Common myeloid progenitor, CD34-positive (primary cell): ENCODE data around the gene SMIM36.
"Not testable (repeated sequence)": the region's sequence is repeated elsewhere in the genome, so short reads cannot be mapped to it uniquely, and the experiment has no call there.

ENCODE experiments used
- CTCF ChIA-PET: fragments of 350-600 bp; sonication (Branson Sonifier 250); formaldehyde crosslinking; loops from one replicate; lab custom pipeline; 2021; ENCODE audit warnings: antibody characterized with exemption; lab: Charles Lee
- POLR2A ChIA-PET: fragments of 350-600 bp; sonication (Branson Sonifier 250); formaldehyde crosslinking; loops from one replicate; lab custom pipeline; 2021; ENCODE audit warnings: antibody characterized with exemption; lab: Charles Lee
- DNase-seq, 3 donors: peaks; one replicate each; pipeline versions ENCODE4 v3.0.0 to v3.0.0-alpha.2; 2013
- H3K27ac ChIP-seq, 2 experiments: 1 replicate in 1 of 2; 2 replicates in 1 of 2; pipeline ENCODE4 v1.7.0; 2013; ENCODE audit warnings: inconsistent platforms in 2 of 2, low read length in 2 of 2, mild to moderate bottlenecking in 2 of 2, low read depth in 1 of 2, moderate library complexity in 1 of 2; ENCODE audit not compliant: severe bottlenecking in 2 of 2, insufficient read depth in 1 of 2, poor library complexity in 1 of 2
- H3K27me3 ChIP-seq, 5 experiments: replicated peaks in 2 of 5; 1 replicate in 3 of 5; 2 replicates in 2 of 5; pipeline versions ENCODE4 v1.6.1 to v1.7.0; 2013; ENCODE audit warnings: low read length in 4 of 5, mild to moderate bottlenecking in 2 of 5, moderate library complexity in 2 of 5, inconsistent platforms in 1 of 5; ENCODE audit not compliant: insufficient read depth in 5 of 5, control insufficient read depth in 4 of 5
- H3K36me3 ChIP-seq, 4 experiments: 1 replicate in 2 of 4; 2 replicates in 2 of 4; pipeline versions ENCODE4 v1.6.1 to v1.7.0; 2013; ENCODE audit warnings: low read length in 3 of 4, control low read depth in 1 of 4, mild to moderate bottlenecking in 1 of 4; ENCODE audit not compliant: control insufficient read depth in 4 of 4, insufficient read depth in 4 of 4
- H3K4me1 ChIP-seq, 4 experiments: 1 replicate in 3 of 4; 2 replicates in 1 of 4; pipeline versions ENCODE4 v1.6.1 to v1.7.1; 2013; ENCODE audit warnings: low read length in 3 of 4, mild to moderate bottlenecking in 3 of 4, control low read depth in 1 of 4, inconsistent platforms in 1 of 4, moderate library complexity in 1 of 4; ENCODE audit not compliant: control insufficient read depth in 4 of 4, insufficient read depth in 4 of 4; ENCODE audit errors: control extremely low read depth in 1 of 4
- H3K4me3 ChIP-seq, 7 experiments: 1 replicate in 4 of 7; 2 replicates in 3 of 7; pipeline versions ENCODE4 v1.5.1 to v1.7.0; 2013; ENCODE audit warnings: mild to moderate bottlenecking in 7 of 7, low read length in 6 of 7, moderate library complexity in 6 of 7, inconsistent platforms in 2 of 7, low read depth in 2 of 7, control low read depth in 1 of 7; ENCODE audit not compliant: insufficient read depth in 4 of 7, control insufficient read depth in 1 of 7; ENCODE audit errors: extremely low read depth in 1 of 7
- H3K9me3 ChIP-seq, 5 experiments: 1 replicate in 4 of 5; 2 replicates in 1 of 5; pipeline versions ENCODE4 v1.6.1 to v1.7.1; 2013; ENCODE audit warnings: low read length in 4 of 5, mild to moderate bottlenecking in 2 of 5, inconsistent platforms in 1 of 5, low read depth in 1 of 5, moderate library complexity in 1 of 5; ENCODE audit not compliant: control insufficient read depth in 4 of 5, insufficient read depth in 2 of 5; ENCODE audit errors: control extremely low read depth in 1 of 5
- WGBS: methylation state at CpG from one replicate; pipeline ENCODE4 v1.1.5; 2013; ENCODE audit not compliant: insufficient coverage; 5-methylcytosine and 5-hydroxymethylcytosine counted together

The SMIM36 gene

DNA sequence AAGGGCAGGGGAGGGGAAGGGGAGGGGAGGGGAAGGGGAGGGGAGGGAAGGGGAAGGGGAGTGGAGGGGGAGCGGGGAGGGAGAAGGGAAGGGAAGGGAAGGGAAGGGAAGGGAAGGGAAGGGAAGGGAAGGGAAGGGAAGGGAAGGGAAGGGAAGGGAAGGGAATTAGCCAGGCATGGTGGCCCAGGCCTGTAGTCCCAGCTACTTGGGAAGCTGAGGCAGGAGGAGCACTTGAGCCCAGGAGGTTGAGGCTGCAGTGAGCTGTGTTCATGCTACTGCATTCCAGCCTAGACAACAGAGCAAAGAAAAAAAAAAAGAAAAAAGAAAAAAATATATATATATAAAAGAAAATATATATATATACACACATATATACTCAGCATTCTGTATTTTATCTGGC, 79.3 kb downstream of the SMIM36 start:
- H3K9me3 ChIP-seq, H3K36me3 ChIP-seq, H3K4me3 ChIP-seq, H3K27me3 ChIP-seq, H3K27ac ChIP-seq, POLR2A ChIA-PET, DNase-seq: not testable (repeated sequence)
- CTCF ChIA-PET, result interaction anchor here (1.0 kb wide), 1 partner anchor 9 kb away, joined by 3 read pairs; no protein-coding TSS in a partner anchor
- no CpG with 5 or more reads among the region's 1 CpG for WGBS
- peaks cover 0 to 13% (median 8%) of the 10 kb centered on the region in 4 experiments for H3K4me1 ChIP-seq

DNA sequence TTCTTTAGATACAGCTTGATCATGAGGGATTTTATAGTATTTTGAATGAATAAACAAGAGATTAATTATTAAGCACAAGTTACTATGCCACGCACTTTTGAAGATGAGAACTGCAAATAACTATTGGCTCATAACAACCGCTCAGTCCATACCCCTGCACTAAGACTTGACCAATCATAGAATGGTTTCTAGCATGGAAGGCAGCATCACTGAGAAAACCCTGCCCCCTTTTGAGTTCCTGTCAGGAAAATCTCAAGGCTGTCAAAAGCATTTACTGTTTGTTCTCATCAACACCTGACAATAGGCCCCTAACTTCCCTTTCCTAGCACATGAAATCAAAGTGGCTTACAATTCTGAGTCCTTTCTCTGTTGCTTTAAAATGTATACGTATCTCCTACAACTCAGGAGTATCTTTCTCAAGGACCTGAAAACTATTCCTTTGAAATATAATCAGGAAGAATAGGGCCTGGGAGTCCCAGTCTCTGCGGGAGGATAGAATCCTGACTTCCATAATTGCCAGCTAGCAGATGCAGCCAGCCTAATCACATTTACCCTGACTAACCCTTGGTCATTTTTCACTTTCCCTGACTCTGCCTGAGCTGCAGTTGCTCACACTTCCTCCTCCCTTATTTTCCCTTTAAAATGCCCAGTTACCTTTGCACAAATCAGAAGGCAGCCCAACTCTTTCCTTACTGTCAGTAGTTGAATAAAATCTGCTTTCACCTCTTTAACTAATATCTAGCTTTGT, 80.5 kb downstream of the SMIM36 start:
- DNase-seq, result no peak
- no peaks in the 10 kb centered on the region for H3K36me3 ChIP-seq
- H3K9me3 ChIP-seq, result no peaks in the 10 kb centered on the region
- H3K4me3 ChIP-seq, result no peak overlapping the region
- no peak overlapping the region for H3K27ac ChIP-seq
- ChIA-PET CTCF (no interaction called here), POLR2A (interaction anchor here (0.5 kb wide), 1 partner anchor 11 kb away, joined by 3 read pairs; no protein-coding TSS in a partner anchor)
- peaks cover 0 to 7% (median 5%) of the 10 kb centered on the region in 4 experiments for H3K4me1 ChIP-seq
- H3K27me3 ChIP-seq, result no peaks in the 10 kb centered on the region
- 83% methylated on average over 4 of the region's 4 CpGs for whole genome bisulfite sequencing

DNA sequence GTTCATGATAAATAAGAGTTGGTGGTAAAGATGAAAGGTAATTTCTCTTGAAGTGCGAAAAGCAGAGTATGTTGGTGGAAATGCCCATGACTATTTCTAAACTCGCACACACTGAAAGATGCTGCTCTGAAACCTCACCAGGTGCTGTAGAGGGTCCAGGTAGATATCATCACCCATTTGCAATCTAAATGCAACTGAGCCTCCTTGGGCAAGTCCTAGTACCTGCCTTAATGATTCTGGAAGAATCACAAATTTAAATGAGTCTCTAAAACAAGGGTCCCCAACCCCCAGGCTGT, 83.7 kb downstream of the SMIM36 start:
- H3K27me3 ChIP-seq, result no peaks in the 10 kb centered on the region
- peaks cover 0 to 7% (median 4%) of the 10 kb centered on the region in 4 experiments for H3K4me1 ChIP-seq
- no peaks in the 10 kb centered on the region for H3K9me3 ChIP-seq
- ChIA-PET CTCF (no interaction called here), POLR2A (no interaction called here)
- no peak overlapping the region for H3K27ac ChIP-seq
- no peaks in the 10 kb centered on the region for H3K36me3 ChIP-seq
- no peak for DNase-seq
- no peak overlapping the region for H3K4me3 ChIP-seq
- no CpG with 5 or more reads among the region's 2 CpGs for WGBS

DNA sequence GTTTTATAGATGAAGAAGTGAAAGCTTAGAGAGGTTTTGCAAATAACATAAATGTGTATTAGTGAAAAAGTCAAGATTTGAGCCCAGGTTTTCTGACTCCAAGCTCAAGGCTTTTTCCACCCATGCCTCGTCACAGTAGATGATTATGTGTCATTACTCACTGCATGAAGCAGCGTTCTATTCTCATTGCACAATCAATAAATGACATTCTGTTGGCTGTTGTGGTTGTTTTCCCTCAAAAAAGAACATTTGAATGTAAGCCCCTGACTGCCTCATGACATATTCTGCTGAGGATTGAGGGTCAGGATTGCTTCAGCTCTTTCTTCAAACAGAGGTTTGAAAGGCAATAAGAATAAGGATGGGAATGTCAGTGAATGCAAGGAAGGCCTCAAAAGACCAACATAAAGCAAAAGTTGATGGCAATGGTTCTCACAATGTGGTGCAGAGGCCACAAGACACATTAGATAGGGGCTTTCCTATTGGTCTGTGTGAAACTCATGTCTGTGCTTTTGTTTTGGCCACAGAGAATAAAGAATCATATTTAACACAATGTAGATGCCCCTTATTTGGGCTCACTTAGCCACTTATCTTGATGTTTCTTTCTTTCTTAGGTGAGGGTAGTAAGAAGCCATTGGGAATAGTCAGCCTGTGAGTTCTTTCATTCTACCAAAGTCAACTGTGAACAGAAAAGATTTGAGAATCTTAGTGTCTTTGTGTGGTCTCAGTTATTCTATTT, 84.2 kb downstream of the SMIM36 start:
- Histone ChIP-seq H3K27ac (no peak overlapping the region), H3K4me3 (no peak overlapping the region), H3K9me3 (no peaks in the 10 kb centered on the region), H3K4me1 (peaks cover 0 to 11% (median 5%) of the 10 kb centered on the region in 4 experiments), H3K27me3 (no peaks in the 10 kb centered on the region), H3K36me3 (no peaks in the 10 kb centered on the region)
- no peak for DNase-seq
- CTCF ChIA-PET, result interaction anchor here (0.7 kb wide), 1 partner anchor 11 kb away, joined by 3 read pairs; no protein-coding TSS in a partner anchor
- POLR2A ChIA-PET, result no interaction called here
- WGBS, result no CpG with 5 or more reads among the region's 2 CpGs

DNA sequence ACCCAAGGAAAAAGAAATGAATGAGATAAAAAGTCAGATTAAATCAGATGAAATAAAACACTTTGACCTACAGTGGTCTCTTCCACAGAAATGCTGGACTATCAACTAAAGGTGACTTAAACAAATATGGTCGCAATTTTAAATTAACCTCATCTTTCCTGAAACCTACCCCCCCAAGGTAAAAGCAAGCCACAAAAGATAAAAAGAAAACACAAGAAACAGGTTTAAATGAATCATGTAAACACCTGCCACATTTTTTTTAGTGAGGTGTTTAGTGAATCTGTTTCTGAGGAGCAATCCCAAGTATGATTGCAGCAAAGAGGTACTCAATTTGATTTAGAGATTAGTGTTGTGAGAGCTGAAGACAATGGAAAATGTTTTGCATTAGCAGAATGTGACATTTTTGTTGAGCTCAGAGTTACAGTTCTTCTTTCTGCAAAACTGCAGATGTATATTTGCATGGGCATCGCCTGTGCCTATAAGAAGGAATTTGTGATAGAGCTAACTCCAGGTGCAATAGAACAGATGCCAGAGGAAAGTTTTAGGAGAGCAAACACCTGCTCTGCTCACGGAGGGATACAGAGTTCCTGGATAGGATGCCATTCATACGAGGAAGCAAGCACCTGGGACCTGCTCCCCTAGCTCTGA, 86.2 kb downstream of the SMIM36 start:
- Histone ChIP-seq H3K27ac (no peak overlapping the region), H3K27me3 (no peaks in the 10 kb centered on the region), H3K4me1 (peaks cover 7 to 17% (median 16%) of the 10 kb centered on the region in 4 experiments), H3K9me3 (no peaks in the 10 kb centered on the region), H3K36me3 (no peaks in the 10 kb centered on the region), H3K4me3 (no peak overlapping the region)
- ChIA-PET CTCF (interaction anchor here (0.6 kb wide), 1 partner anchor 32 kb away, joined by 3 read pairs; no protein-coding TSS in a partner anchor), POLR2A (no interaction called here)
- no peak for DNase-seq
- 87% methylated on average over 3 of the region's 4 CpGs for WGBS

DNA sequence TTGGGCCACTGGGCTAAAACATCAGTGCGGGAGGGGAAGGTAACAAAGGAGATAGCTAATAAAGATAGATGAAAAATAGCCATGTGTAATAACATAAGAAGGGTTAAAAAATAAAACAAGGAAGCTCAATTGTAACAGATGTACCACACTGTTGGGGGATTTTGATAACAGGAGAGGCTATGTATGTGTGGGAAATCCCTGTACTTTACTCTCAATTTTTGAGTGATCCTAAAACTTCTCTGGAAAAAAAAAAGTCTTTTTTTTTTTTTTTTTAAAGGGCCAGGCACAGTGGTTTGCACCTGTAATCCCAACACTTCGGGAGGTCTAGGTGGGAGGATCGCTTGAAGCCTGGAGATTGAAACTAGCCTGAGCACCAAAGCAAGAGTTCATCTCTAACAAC, 87.7 kb downstream of the SMIM36 start:
- Histone ChIP-seq H3K36me3 (no peaks in the 10 kb centered on the region), H3K27me3 (no peaks in the 10 kb centered on the region), H3K9me3 (peaks cover 0 to 2% (median 0%) of the 10 kb centered on the region in 5 experiments), H3K4me3 (no peak overlapping the region), H3K4me1 (peaks cover 12 to 28% (median 22%) of the 10 kb centered on the region in 4 experiments), H3K27ac (no peak overlapping the region)
- CTCF ChIA-PET, result no interaction called here
- WGBS, result 80% methylated on average over 1 of the region's 3 CpGs
- POLR2A ChIA-PET, result no interaction called here
- DNase-seq, result no peak
